Measurements from ENCODE around the gene ARHGEF2. TPM values are rescaled to one million over a fixed set of nuclear protein-coding genes. Genes with fewer than 3 reads are reported as not detected.
"Not testable (repeated sequence)": the region's sequence is repeated elsewhere in the genome, so short reads cannot be mapped to it uniquely, and the experiment has no call there.

The ARHGEF2 gene
- total RNA-seq, 2 experiments from 2014 or later = 135 to 148 TPM

DNA sequence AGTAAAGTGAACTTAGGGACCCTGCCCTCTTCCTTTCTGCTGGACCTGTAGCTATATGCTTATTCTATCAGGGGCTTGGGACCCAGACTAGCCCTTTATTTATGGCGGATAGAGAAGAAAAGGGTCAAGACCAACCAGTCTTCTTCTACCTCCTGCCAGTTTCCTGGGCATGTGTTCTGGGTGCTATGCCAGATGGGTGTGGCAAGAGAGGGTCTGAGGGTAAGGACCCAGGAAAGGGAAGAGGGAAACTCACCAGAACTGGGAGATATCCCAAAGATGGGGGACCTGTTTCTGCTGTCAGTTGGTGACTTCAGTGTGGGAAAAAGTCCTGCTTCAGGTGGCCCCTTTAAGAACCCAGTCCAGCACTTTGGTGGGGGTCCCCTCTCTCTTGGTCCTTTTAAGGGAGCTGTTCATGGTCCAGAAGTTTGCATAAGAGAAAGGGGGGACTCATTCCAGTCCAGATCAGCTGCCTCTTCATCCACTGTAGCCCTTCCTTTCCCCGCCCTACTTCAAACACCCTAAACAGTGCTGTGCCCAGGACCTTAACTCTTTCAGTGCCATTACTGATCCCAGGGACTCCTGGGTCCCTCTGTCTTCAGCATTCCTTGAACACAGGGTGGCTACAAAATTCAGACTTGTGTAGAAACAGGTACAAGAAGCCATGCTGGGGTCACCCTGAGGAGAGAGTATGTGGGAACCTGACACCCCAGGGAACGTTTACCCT lies 24.0 kb upstream of the ARHGEF2 start:
- Mint-ChIP-seq H3K9me3 (no peaks in the 10 kb centered on the region), H3K4me1 (peaks cover 14% of the 10 kb centered on the region), H3K27me3 (no peaks in the 10 kb centered on the region), H3K4me3 (no peak overlapping the region), H3K27ac (no peak overlapping the region), H3K36me3 (peaks cover 2% of the 10 kb centered on the region)
- no peak for DNase-seq

DNA sequence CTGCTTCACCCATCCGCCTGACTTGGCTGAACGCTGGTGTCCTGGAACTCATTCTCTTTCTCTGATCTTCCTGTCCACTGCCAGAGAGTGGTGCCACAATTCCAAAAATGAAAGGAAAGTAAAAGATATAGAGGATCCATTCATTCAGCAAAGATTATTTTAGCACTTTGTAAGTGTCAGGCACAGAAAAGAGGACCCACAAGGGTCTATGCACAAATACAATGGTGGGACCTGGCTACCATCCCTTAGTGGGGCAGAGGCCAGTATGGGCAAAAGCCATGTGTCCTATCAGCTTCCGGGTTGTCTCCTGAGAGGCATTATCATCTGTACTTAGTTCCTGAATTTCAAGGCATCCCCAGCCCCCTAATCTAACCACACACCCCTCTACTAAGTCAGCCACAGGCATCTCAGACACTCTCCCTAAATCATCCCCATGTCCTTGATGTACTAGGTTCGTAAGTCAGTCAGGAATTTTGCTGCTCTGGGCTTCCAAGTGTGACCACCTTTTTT lies 23.4 kb upstream of the ARHGEF2 start:
- Mint-ChIP-seq H3K36me3 (no peaks in the 10 kb centered on the region), H3K27ac (no peak overlapping the region), H3K27me3 (no peaks in the 10 kb centered on the region), H3K4me1 (peaks cover 14% of the 10 kb centered on the region), H3K4me3 (no peak overlapping the region), H3K9me3 (no peaks in the 10 kb centered on the region)
- no peak for DNase-seq

DNA sequence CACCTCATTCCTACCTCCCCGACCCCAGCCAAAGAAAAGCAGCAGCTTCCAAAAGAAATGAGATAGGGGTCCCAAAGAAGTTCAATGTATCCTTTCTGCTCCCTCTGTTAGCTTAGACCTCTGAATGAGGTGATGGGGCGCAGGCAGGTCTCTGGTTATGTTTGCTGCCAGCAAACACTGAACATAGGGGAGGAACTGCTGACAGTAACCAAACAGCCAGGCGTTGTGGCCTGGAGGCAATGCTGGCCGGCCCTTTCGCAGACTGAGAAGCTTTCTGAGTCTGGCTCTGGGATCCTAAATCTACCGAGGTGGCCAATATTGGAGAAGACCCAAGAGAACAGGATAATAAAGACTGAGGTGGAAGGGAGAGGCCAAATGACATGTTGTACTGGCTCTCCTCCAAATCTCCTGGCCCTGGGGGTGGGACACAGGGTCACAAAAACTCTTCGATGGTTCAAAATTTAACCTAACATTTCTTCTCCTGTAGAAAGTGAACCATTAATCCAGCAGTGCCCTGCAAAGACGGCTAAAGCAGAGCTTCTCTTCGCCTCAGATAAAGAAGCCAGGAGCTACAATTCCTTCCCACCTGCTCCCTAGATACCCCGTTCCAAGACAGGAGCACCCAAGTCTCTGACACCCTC lies 22.8 kb upstream of the ARHGEF2 start:
- H3K4me1 Mint-ChIP-seq = peaks cover 14% of the 10 kb centered on the region
- no peak overlapping the region for H3K4me3 Mint-ChIP-seq
- DNase-seq = no peak
- H3K27ac Mint-ChIP-seq = no peak overlapping the region
- H3K36me3 Mint-ChIP-seq = no peaks in the 10 kb centered on the region
- H3K27me3 Mint-ChIP-seq = no peaks in the 10 kb centered on the region
- H3K9me3 Mint-ChIP-seq = no peaks in the 10 kb centered on the region

- H3K4me3 Mint-ChIP-seq = no peak overlapping the region
- H3K27me3 Mint-ChIP-seq = no peaks in the 10 kb centered on the region
- no peaks in the 10 kb centered on the region for H3K36me3 Mint-ChIP-seq
- no peaks in the 10 kb centered on the region for H3K9me3 Mint-ChIP-seq
- H3K27ac Mint-ChIP-seq = no peak overlapping the region
- H3K4me1 Mint-ChIP-seq = peaks cover 6% of the 10 kb centered on the region
- DNase-seq = no peak
Observed at GRCh38 chr1:155999964-156000363, 21.6 kb upstream of the ARHGEF2 start.

GRCh38 chr1:155996166-155996565 lies 17.8 kb upstream of the ARHGEF2 start:
- no peaks in the 10 kb centered on the region for H3K27me3 Mint-ChIP-seq
- no peaks in the 10 kb centered on the region for H3K9me3 Mint-ChIP-seq
- H3K36me3 Mint-ChIP-seq = no peaks in the 10 kb centered on the region
- no peak overlapping the region for H3K4me3 Mint-ChIP-seq
- no peaks in the 10 kb centered on the region for H3K4me1 Mint-ChIP-seq
- DNase-seq = no peak
- no peak overlapping the region for H3K27ac Mint-ChIP-seq

DNA sequence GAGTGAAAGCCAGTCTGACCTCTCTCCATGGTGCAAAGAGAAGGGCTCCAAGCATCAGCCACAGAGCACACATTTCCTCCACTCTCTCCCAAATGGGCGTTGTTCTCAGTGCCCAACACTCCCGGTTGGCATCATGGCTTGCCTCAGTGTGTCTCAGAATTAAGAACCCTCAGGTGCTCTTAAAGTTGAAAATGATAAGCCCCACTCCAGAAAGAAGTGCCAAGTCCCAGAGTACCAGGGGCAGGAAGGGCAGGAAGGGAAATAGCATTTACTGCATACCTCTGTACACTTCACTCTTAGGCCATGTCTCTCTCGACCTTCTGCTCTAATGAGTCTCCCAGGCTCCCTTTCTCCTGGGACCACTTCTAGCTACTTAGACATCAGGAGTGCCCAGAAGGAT lies 15.2 kb upstream of the ARHGEF2 start:
- Mint-ChIP-seq H3K4me3 (no peak overlapping the region), H3K27me3 (no peaks in the 10 kb centered on the region), H3K36me3 (no peaks in the 10 kb centered on the region), H3K27ac (no peak overlapping the region), H3K4me1 (peaks cover 7% of the 10 kb centered on the region), H3K9me3 (no peaks in the 10 kb centered on the region)
- no peak for DNase-seq

DNA sequence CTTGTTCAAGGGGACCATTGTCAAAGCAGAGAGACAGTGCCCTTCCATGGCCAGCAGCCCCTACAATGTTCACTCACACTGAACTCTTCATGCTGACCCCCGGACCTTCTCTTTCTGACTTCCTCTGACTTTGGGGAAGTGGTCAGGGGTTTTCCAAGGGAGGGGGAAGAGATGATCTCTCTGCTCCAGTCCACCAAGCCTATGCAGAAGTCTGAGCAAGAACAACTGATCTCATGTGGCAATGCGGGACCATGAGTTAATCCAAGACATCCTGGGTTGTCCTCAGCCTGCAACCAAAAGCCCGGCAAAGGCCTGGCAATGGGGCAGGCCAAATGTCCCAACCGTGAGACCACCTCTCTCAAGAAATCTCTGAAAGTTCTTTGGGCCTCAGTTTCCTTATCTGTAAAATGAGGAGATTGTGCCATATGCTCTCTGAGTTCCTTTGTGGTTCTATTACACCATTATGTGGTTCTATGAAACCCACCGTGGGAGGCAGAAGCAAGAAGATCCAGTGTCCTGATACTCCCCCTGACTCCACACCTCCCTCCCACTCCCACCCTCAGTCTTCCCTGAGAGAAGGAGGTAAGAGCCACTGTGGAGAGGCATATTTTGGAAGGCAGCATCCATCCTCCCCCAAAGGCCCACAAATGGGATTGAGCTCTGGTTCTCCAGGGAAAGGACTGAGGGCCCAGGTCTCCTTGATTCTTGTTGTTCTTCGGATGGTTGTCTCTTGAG lies 11.8 kb upstream of the ARHGEF2 start:
- no peak for DNase-seq
- Mint-ChIP-seq H3K4me1 (peaks cover 7% of the 10 kb centered on the region), H3K9me3 (no peaks in the 10 kb centered on the region), H3K27me3 (no peaks in the 10 kb centered on the region), H3K27ac (no peak overlapping the region), H3K4me3 (no peak overlapping the region), H3K36me3 (no peaks in the 10 kb centered on the region)

GRCh38 chr1:155989242-155990004 lies 11.1 kb upstream of the ARHGEF2 start:
- Mint-ChIP-seq H3K9me3 (no peaks in the 10 kb centered on the region), H3K36me3 (no peaks in the 10 kb centered on the region), H3K27me3 (no peaks in the 10 kb centered on the region), H3K27ac (no peak overlapping the region), H3K4me1 (peaks cover 7% of the 10 kb centered on the region), H3K4me3 (no peak overlapping the region)
- peak; percentile 76 for DNase-seq

- peaks cover 44% of the 10 kb centered on the region for H3K4me1 Mint-ChIP-seq
- H3K27ac Mint-ChIP-seq, DNase-seq, H3K4me3 Mint-ChIP-seq, H3K36me3 Mint-ChIP-seq, H3K27me3 Mint-ChIP-seq, H3K9me3 Mint-ChIP-seq: not testable (repeated sequence)
Observed at GRCh38 chr1:155984903-155985645, 6.7 kb upstream of the ARHGEF2 start.

DNA sequence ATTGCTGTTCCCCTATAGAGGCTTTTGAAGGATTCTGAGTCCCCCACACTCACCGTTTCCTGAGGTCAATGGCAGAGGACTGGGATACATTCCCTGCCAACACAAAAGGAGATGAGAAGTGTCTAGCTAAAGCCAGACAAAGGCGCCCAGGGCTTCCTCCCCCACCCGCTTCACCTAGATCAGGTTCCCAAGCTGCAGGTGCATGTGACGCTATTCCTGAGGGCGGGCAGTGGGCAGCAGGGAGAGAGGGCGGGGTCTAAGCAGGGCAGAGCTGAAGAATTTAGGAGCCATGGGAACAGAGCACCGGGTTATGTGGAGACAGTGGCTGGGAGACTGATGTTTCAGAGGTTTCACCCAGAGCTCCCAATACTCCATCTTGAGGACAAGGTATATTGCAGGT lies 6.0 kb upstream of the ARHGEF2 start:
- Mint-ChIP-seq H3K4me3 (no peak overlapping the region), H3K4me1 (peaks cover 45% of the 10 kb centered on the region), H3K9me3 (no peaks in the 10 kb centered on the region), H3K36me3 (peaks cover 9% of the 10 kb centered on the region), H3K27me3 (no peaks in the 10 kb centered on the region), H3K27ac (no peak overlapping the region)
- no peak for DNase-seq

DNA sequence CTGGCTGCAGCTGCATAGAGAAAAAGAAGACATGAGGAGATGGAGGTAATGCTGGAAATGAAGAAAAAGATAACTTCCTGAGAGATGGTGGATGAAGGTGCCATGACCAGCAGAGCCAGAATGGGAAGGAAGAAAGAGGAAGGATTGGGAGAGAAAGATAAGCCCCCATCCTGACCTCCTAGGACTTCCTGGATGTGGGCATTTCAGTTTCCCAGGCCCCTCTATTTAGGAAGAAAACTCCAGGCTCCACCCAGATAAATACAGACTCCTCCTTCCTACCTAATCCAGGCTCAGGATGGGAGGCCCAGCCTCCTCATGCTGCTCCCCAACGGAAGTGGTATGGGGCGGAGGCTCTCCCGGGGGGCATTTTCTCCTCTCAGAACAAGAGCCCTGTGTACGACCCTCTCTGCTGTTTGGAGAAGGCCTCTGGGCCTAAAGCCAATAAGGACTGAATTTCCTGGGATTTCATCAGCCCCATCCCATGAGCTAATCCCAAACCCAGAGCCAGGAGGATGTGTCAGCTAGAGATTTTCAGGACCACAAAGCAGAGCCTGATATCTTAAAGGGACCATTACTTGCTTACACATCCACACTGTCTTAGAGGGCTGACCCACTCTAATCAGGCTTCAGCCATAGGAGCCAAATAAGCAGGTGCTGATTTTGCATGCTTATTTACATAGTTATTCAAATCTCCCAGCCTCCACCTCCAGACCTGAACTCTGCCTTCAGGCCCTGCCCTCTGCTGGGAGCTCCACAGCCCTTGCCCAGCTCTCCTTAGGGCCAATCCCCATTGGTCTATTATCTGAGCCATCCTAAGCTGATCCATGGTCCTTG lies 5.1 kb upstream of the ARHGEF2 start:
- Mint-ChIP-seq H3K27me3 (no peaks in the 10 kb centered on the region), H3K36me3 (peaks cover 9% of the 10 kb centered on the region), H3K9me3 (no peaks in the 10 kb centered on the region), H3K4me3 (no peak overlapping the region), H3K4me1 (peaks cover 42% of the 10 kb centered on the region), H3K27ac (peak overlapping the region; percentile 11)
- DNase-seq = no peak

DNA sequence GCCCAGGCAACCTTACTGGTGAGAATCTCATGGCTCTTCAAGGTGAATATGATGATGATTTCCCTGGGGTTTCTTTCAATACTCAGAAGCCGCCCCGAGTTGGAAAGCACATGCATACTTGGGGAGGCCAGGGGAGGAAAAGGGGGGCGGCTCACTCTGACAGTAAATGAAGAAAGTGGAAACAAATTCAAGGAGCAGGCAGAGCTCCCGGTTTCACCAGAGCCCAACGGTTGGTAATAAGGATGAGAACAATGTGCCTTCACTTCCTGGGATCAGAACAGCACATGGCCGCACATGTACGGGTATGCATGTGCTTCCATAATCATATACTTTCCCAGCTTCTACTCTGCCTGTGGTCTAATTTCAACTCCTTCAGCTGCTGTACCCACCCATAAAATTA lies 3.8 kb upstream of the ARHGEF2 start:
- no peaks in the 10 kb centered on the region for H3K9me3 Mint-ChIP-seq
- DNase-seq = no peak
- H3K27me3 Mint-ChIP-seq = no peaks in the 10 kb centered on the region
- peaks cover 42% of the 10 kb centered on the region for H3K4me1 Mint-ChIP-seq
- no peak overlapping the region for H3K4me3 Mint-ChIP-seq
- H3K36me3 Mint-ChIP-seq = peaks cover 13% of the 10 kb centered on the region
- H3K27ac Mint-ChIP-seq = peak overlapping the region; percentile 91

DNA sequence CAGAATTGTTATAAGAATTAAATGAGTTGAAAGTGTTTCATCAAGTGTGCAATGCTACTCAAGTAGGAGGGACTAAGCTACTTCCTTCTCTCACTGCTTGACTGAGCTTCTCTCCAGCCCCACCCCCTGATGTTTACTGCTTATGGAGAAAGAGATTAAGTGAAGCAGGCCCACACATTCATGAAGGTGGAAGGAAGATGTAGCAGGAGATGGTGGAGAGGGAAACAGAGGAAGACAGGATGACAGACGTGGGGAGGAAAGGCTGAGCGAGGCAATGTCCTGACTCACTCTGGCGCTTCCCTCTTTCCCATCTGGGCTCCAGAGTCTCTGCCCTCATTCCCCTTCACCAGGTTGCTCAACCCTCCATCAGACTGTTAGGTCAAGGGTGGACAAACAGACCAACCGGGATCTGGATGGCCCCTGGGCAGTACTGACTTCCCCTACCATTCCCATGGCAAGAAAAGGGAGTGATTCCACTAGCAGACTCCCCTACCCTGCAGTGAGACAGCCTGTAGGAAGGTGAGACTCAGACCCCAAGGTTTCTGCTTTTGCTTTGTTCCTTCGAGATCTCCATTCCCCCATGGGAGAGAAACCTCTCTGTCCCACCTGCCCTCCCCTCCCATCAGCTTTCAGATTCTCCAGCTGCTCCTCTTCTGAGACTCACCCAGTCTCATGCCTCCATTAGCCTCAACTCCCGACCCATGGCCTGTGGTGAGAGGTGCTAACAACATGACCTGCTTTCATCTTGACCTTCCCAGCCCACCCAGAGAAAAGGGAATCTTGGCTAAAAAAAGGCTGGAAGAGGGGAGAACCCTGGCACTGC lies 3.1 kb upstream of the ARHGEF2 start:
- Mint-ChIP-seq H3K9me3 (no peaks in the 10 kb centered on the region), H3K27ac (peak overlapping the region; percentile 91), H3K27me3 (no peaks in the 10 kb centered on the region), H3K4me1 (peaks cover 42% of the 10 kb centered on the region), H3K4me3 (peak overlapping the region; percentile 89), H3K36me3 (peaks cover 18% of the 10 kb centered on the region)
- DNase-seq = no peak
